HG02884 (cell line): ENCODE results near the gene DNPH1.

ENCODE experiments used
- ATAC-seq: cut with Tn5 transposase; IDR thresholded peaks from one replicate; pipeline ENCODE4 v1.9.1; 2021; ENCODE audit warnings: mild to moderate bottlenecking, moderate library complexity; ENCODE audit not compliant: unreplicated experiment

The DNPH1 gene, protein sequence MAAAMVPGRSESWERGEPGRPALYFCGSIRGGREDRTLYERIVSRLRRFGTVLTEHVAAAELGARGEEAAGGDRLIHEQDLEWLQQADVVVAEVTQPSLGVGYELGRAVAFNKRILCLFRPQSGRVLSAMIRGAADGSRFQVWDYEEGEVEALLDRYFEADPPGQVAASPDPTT

DNA sequence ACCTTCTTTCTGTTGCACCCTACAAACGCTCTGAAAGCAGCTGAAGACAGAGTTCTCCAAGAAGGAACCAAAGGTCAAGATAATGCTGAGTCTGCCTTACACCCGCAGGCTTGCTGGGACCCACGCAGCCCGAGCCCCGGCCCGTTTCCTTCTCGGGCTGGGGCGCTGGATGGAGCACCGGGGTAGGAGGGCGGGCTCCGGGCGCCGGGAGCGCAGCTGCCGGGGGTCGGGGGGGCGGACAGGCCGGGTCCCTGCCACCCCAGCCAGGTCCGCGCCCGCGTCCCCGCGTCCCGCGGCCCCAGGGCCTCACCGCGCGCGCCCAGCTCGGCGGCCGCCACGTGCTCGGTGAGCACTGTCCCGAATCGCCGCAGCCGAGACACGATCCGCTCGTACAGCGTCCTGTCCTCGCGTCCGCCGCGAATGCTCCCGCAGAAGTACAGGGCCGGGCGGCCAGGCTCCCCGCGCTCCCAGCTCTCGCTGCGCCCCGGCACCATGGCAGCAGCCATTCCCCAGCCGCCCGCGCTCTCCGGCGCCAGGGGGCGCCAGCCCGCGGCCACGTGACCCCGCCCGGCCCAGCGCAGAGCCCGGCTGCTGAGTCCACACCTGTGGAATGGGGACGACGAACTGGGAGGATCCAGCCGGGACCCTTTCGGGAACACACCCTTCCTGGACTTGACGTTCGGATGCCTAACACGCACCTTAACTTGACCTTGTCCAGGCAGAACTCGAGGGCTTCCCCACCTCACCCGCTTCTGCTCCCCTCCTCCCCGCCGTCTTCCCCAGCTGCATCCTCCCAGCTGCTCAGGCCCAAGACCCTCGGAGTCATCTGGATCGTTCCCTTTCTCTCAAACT, at the start of gene DNPH1:
TSS of gene DNPH1 (minus strand) at position 531 of the 852 bp plus-strand sequence. CDS start at position 506, 25 bp downstream.
- ATAC-seq = peak; percentile 81

DNA sequence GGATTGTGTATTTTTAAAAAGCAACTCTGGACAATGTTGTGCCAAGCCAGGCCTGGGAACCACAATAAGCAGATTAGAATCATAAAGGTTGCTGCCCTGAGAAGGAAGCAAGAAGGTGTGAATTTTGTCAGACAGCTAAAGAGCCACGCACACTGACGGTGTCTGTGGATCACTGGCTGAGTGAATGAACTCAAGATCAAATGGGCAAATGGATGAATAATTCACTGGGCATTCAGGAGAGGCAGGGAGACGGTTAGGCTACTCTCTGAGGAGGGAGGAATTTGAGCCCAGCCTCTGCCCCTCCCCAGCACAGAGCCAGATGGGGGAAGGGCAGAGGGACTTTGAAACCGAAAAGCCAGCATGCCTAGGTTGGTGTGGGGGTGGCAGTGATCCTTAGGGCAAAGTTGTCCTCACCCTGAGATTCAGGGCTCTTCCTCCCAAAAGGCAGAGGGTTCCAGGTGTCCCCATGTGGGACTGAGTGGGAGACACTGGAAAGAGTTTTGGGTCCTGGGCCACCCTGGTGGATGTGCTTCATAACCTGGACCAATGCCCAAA, 49.3 kb upstream of the DNPH1 start:
- ATAC-seq = no peak

DNA sequence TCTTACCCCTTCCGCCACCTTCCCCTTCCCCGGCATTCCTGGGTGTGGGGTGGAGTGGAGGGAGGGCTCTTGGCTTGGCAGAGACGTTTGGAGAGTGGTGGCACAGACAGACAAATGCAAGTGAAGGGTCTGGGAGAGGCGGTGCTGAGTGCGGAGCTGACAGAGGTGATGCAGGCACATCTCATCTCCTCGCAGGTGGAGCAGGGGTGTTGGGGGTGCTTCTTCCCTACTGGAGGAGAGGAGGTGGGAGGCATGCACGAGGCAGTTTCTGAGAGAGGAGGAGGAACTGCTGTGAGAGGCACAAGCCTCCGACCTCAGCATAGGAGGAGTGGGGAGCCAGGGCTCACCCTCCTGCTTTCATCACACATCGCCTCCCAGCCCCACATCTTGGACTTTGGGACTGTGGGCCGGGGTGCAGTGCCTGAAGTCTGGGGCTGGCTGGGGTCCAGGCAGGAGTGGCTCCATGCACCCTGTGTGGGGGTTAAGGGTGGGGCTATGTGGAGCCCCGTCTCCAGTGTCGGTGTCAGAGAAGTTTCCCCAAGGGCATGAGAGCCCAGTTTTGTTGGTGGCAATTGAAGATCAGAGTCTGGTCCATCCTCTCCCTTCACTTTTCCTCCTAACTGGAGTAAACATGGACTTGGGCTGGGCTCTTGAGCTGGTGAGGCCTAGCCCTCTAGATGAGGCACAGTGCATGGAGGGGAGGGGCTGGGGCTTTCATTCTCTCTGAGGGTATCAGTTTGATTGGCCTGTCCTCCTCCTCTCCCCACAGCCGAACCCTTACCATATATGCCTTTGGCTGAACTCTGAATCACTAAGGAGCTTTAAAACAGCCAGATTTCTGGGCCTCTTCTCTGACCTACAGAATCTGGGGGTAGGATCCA, 48.6 kb upstream of the DNPH1 start:
- no peak for ATAC-seq

DNA sequence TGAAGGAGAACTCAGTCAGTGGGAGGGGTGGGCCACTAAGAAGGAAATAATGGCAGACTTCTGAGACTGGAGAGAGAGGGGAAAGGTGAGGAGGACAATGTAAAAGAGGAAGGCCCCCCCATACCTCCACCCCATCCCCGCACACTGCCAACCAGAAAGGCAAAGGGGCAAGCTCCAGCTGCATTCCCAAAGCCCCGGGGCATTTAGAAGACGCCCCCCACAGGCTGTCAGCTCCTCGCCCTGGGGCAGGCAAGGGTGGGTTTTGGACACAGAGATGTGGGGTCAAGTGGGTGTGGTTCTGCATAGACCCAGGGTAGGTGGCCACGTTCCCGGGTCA, 48.0 kb upstream of the DNPH1 start:
- ATAC-seq = no peak

DNA sequence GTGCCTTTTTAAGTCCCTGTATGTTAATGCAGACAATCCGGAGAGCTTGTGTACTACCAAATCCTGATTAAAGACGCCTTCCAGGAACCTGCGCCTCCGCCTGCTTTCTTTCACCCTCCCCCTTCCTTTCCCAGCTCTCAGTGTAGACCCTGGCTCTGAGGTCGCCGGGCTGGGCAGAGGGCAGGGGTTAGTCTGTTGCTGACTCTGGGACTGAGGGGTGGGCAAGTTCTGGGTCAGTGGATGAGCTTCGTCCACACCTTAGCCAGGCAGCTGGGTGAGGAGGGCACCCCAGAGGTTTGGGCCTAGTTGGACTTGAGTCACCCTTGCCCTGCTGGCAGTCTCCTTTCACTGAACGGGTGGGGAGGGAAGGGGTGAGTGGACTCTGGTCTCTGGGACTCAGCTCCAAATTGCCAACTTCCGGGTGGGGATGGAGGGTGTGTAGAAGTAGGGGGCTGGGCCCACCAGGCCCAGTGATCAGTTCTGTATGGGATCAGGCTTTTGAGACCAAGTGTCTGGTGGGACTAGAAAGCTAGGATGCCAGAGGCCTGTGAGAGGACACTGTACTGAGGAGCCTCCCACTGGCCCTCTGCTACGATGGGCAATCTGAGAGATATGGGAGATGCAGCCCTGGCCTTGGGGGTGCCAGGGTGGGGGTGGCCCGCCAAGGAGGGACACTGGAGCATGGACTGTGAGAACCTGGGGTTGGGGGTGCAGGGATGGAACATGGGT, 47.5 kb upstream of the DNPH1 start:
- no peak for ATAC-seq

DNA sequence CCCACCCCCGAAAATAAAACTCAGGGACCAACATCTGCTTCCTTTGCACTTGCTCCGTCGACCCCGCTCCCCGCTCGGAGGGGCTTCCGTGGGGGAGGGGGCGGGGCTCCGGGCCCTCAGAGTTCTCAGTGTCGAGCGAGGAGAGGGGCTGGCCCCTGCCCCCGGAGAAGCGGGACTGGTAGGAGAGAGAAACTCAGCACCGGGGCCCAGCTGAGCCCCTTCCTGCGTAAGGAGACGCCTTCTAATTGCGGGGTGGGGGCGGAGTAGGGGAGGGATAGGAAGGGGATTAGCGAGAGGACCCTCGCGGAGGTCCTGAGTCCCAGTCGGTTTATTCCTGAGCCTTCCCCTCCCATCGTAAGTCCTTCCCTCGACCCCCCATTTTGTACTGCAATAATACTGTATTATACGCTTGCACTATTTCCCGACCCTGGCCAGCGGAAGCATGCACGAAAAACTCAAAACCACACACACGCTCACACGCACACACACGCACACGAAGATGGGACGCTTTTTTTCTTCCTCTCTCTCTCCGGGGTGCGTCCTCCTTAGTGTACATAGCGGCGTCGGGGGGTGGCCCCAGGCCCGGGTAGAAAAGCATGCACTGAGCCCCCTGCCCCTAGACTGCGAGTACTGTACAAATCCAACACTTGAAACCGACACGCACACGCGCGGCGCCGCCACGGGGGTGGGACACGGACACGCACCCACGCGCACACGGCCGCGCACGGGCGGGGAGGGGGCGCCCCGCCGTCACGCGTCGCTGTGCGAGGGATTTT, 46.7 kb upstream of the DNPH1 start:
- ATAC-seq = no peak

DNA sequence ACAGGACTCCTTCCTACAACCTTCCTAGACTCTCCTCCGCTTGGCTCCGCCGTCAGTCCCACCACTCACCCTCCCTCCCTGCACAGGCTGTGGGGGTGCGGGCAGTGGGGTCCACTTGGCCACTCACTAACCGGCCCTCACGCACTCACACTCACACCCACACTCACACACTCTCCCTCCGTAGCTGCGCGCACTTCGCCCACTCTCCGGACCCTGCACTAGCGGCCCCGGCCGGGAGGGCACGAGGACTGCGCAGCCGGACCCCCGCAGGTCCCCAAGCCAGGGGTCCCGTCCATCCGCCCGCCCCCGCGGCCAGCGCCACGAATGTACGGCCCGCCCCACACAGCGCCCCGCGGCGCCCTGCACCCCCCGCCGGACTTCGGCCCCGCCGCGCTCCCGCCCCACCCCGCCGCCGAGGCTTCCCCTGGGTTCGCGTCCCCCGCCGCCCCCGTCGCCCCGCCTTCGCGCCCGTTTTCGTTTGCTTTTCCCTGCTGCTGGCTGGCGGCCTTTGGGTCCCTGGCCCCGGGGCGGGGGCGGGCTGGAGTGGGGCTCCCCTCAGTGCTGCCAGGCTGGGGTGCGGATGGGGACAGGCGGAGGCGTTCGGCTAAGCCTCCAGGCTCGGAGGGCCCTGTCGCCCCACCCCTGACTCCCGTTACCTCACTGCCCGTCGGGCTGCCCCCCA, 45.8 kb upstream of the DNPH1 start:
- no peak for ATAC-seq

DNA sequence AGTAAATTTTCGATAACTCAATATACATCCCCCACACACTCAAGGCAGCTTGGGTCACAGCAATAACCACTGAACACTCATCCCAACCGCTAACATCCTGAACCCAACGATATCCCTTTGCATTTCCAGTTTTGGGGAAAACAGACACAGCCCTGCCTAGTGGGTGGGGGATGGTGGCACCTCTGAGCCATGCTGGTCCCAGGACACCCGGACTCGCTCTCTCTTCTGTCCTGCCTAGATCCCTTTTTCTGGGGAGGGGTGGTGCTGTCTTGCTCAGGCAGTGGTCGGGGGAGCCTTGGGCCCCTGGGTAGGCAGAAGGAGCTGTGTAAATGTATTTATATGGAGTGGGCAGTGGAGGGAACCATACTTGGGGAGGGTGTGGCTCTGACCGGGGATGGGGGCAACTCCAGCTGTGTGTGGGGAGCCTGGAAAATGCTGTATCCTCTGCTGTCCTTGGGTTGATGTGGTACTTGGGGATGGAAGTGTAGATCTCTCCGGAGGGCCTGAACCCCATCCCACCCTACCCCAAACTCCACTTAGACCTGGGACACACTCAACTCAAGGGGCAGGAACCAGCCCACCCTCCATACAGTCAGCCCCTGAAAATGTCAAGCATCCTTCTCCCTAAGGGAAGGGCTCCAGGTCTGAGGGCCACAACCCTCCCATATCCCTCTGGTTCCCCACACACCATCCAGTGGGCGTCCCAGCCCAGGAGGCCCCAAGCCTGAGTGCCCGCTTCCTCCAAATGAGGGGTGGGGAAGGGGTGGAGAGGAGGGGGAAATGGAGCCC, 45.0 kb upstream of the DNPH1 start:
- no peak for ATAC-seq

DNA sequence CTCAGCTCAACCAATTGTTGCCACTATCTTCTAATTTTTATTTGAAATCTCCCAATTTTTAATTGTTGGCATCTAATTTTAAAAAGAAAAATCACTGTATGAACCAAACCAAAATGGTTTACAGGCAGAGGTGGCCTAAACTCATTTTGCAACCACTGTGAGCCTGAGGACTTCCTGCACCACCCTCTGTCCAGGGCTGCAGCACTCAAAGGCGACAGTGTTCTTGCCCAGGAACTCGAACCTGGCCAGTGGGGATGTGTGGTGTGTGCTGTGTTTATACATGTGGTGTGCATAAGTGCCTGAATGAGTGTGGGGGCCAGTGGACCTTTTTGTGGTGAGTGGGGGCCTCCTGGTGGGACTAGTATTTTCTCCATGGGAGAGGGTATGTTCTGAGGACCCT, 44.4 kb upstream of the DNPH1 start:
- no peak for ATAC-seq

DNA sequence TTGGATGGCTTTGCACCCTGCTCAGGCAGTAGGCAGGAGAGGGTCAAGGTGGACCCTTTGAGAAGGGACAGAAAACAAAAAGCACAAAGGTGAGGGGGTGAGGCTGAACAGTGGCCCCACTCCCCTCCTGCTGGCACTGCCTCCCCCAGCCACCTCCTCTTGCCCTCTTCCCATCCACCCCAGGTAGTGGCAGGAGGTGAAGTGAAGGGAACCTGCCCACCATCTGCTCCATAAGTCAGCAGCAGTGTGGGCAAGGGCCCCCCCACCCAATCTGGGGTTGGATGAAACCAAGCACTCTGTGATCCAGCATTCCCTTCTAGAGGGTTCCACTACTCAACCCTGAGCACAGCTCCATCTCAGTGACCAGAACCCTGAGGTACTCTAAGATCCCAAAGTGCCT, 42.7 kb upstream of the DNPH1 start:
- no peak for ATAC-seq

DNA sequence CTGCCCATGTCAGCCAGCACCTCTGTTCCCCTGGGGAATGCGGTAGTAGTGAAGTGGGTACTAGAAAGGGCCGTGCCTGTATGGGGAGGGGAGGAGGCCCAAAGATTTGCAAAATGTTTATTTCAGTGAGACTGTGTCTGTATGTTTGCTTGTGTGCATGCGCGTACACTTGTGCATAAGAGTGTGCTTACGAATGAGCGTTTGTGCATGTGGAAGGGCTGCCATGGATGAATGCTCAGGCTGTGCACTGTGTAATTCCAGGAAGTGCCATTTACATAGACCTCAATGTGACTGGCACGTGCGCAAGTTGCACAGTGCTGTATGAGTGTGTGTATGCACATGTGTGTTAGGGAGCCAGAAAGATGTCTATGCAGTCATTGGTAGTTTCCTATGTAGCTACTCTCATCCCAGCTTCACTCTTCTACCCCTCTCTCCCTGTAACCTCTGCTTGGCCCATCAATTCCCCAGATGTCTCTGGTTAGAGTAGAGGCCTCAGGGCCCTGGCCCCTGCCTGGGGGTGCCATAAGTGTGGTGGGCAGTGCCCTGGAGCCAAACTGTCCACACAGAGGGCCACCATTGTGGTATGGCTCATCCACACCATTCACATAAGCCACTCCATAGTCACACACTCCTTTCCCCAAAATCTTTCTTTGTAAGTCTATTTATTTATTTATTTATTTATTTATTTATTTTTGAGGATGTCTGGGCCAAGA, 42.0 kb upstream of the DNPH1 start:
- no peak for ATAC-seq

DNA sequence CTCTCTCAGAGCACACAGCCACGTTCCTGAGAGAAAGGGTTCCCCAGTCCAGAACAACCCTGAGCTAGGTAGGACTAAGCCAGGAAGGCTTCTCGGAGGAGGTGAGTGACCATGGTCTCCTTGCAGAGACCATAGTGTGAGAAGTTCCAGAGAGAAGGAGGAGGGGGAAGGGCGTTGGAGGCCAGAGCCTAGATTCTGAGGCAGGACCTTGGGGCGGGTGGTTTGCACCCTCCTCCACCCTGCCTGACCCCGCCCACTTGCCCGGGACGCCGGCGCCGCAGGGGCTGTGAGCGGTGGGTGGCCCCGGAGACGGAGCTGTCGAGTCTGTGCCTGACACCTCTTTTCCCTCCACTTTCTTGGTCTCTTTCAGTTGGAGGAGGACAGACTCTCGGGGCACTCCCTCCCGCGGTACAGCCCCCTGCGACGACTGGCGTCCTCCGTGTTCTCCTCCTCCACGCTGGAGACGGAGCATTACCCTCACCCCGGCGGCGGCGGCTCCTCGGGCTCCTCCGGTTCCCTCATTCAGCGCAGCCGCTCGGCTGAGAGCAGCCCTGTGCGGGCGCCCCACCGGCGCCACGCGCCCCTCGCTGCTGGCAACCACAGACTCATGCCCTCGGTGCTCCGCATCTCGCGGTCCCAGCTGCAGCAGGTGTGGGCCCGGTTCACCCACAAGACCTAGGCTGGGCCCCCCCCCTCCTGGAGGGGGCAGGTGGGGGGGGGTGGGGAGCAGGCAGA, 40.2 kb upstream of the DNPH1 start:
- ATAC-seq = no peak

DNA sequence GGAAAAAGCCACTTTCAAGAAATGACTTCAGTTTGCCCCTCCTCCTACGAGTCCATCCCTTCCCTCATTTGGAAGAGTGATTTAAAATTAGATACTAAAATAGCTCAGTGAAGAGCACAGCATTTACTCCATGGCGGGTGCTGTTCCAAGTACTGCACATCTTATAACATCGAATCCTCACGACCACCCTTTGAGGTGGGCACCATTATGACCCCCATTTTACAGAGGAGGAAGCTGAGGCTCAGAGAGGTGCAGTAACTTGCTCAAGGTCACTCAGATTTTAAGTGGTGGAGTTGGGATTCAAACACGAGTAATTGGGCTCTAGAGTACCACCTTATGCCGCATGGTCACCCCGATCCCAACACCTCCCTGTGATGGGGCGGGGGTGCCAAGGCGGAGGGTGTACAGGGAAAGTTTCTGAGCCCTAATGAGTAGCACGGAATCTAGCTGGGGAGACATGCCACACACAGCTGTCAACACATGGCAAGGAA, 39.5 kb upstream of the DNPH1 start:
- ATAC-seq = no peak

DNA sequence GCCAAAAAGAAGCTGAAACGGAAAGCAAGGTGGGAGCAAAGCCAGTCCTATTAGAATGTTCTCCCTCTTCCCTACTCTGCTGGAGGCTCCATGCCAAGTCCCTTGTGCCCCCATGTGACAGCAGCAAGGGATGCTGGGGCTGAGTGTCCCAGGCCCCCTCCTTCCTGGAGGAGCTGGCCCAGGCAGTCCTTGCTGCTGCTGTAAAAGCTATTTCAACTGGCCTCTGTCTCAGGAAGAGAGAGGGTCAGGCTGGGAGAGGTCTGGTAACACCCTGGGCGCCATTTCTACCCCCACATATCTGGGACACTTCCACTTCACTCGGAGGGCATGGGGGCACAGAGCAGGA, 39.0 kb upstream of the DNPH1 start:
- no peak for ATAC-seq

DNA sequence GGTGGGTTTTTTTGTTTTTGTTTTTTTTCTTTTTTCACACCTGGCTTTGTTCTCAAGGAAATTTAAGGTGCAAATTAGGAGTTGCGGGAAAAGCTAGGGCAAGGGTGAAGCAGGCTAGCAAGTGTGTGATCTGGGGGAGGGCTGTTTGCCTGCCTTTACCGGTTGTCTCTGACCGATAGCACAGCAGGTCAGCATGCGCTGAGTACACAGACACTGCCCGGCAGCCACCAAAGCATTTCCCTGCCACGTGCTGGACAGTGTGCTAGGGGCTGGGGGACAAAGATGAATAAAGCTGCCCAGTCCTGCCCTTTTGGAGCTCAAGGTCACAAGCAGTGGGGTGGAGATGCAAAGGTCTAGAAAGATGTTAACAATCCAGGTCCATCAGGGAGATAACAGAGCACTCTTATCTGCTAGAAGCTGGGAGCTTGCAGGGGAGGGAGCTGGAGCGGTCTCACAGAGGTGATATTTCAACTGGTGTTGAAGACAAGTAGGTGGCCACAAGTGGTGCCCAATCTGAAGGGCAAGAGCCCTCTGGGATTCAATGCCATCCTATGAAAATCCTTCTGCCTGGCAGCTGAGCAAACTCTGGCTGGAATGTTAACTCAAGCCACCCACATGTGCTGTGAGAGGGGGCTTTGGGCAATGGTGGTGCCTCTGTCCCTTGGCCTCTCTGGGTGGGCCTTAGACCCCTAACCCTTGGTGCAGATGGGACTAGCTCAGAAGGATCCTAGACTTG, 38.5 kb upstream of the DNPH1 start:
- ATAC-seq = no peak

DNA sequence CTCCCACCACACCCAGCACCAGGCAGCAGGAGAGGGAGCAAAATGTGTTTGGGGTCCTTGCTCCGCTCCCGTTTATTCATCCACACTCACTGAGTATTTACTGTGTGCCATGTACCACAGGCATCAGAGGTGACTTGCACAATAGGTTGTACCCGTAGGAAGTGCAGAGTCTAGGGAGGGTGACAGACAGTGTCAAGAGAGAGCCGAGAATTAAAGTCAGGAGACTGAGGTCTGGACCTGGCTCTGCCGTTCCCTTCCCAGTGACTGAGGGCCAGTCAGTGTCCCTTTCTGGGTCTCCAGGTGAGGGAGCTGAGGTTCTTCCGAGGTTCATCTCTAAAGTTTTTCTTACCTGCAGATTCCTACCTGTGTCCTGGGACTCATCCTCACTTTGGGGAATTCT, 36.3 kb upstream of the DNPH1 start:
- no peak for ATAC-seq
